Dedifferentiated amniotic fluid mesenchymal stem cell (primary cell): ENCODE measurements around the gene ST6GALNAC4.

ENCODE experiments used
- DNase-seq: peaks from one replicate; pipeline ENCODE4 v3.0.0-alpha.2; 2016; ENCODE audit errors: extremely low spot score

The ST6GALNAC4 gene

DNA sequence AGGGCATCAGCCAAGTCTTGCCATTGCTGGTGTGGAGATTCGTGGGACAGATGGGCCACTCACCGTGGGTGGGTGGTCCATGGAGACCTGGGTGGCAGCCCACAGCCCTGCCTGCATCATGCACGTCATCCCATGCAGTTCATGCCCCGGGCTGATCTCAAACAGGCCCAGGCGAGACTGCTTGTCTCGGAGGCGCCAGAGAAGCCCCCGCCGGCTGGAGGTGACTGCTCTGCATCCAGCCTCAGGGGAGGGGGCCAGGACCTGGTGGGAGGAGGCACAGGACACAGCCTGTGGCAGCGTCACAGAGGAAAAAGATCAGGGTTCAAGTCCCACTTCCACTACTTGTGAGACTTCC, 12.8 kb upstream of the ST6GALNAC4 start:
- no peak for DNase-seq

DNA sequence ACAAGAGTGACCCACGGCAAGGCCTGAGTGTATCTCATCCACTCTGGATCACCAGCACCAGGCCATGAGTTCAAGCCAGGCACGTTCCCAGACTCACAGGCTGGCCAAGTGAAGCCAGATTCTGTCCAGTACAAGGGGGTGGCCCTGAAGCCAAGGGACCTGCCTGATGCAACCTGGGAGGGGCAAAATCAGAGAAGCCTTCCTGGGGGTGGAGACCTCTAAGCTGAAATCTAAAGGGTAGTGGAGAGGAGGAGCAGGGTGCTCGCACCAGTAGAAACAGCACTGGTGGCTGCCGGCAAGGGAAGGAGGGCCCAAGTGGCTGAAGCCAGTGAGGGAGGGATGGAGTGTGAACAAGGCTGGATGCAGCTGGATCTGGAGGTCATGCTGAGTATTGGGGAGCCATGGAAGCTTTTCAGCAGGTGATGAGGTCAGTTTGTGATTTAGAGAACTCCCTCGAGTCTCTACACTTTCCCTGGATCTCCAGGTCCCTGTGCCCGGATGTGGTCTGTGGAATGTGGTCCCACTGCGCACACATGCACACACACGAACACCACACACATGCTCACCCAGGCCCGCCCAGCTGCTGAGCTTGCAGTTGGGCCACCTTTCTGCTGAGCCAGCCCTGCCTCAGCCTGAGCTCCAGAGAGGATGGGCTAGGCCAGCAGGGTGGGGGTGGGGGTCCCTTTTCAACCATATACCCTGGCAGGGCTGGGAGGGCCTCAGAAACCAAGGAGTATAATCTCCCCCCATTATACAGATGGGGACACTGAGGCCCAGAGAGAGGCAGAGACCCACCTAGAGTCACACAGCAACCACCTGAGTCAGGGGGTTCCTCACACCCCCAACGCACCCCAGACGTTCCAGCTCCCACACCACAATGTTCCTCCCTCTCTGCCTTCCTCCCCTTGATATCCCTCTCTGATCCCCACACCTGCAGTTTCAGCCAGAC, 12.1 kb upstream of the ST6GALNAC4 start:
- no peak for DNase-seq

DNA sequence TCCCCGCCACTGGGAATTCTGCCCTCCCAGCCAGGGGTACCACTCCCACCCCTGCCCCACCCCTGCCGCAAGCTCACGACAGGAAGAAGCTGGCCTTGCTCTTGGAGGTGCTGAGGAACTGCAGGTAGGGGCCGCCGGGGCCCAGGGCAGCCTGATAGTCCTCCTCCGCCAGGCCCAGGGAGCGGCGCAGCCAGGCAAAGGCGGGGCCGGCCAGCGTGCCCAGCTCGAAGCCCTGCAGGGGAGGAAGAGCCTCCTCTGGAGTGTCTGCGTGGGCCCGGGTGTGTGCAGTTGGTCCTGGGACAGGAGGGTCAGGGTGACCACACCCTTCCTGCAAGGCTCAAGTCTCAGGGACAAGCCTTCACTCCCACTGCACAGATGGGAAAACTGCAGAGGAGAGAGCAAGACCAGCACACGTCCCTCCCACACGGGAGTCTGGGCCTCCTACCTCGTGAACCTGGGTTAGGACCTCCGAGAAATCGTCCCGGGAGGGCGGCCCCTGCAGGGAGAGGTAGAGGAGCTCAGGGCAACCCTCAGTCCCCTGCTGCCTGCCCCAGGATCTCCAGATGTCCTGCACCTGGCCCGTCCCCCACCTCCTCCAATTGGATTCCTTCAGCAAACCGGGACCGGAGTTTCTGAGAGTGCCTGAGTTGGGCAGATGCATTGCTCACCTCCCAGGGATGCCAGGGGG, 11.3 kb upstream of the ST6GALNAC4 start:
- no peak for DNase-seq

DNA sequence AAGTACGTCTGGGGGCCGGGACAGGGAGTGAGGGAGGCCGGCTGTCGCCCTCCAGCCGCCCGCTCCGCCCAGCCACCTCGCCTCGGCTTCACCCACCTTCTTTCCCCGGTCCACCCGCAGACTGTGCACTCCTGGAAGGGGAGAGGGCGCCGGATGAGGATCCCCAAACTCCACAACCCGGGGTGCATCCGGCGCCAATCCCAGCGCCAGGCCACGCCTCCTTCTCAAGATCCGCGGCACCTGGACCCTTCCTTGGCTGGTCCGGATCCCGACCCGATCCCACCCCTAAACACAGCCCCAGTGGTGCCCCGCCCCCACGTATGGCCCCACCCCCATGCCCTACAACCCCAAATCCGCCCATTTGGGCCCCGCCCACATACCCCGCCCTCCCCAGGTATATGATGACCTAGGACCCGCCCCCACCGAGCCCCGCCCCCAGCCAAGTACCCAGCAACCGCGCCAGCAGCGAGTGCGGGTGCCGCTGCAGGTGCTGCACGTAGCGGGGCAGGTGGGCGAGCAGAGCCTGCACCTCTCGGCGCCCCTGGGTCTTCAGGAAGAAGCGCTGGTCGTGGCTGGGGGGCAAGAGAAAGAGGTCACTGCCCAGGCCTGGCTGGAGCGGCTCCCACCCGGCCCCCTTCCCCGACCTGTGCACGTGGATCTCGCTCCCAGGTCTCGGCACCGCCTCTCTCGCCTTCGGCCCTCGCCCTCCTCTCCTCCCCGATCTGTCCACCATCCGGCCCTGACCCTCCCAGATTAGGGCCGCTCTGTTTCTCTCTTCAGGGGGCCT, 10.6 kb upstream of the ST6GALNAC4 start:
- DNase-seq: no peak

DNA sequence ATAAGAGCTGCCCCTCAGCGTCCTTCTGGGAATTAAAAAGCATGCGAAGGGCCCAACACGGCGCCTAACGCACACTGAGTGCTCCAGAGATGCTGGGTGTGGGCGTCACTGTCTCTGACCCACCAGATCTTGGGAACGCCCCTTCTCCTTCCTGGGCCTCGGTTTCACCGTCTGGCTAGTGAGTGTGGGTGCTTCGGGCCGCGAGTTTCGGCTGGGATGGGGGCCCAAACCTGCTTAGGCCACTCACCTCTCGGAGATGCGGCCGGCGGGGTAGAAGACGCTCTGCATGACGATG, 10.0 kb upstream of the ST6GALNAC4 start:
- DNase-seq: no peak

DNA sequence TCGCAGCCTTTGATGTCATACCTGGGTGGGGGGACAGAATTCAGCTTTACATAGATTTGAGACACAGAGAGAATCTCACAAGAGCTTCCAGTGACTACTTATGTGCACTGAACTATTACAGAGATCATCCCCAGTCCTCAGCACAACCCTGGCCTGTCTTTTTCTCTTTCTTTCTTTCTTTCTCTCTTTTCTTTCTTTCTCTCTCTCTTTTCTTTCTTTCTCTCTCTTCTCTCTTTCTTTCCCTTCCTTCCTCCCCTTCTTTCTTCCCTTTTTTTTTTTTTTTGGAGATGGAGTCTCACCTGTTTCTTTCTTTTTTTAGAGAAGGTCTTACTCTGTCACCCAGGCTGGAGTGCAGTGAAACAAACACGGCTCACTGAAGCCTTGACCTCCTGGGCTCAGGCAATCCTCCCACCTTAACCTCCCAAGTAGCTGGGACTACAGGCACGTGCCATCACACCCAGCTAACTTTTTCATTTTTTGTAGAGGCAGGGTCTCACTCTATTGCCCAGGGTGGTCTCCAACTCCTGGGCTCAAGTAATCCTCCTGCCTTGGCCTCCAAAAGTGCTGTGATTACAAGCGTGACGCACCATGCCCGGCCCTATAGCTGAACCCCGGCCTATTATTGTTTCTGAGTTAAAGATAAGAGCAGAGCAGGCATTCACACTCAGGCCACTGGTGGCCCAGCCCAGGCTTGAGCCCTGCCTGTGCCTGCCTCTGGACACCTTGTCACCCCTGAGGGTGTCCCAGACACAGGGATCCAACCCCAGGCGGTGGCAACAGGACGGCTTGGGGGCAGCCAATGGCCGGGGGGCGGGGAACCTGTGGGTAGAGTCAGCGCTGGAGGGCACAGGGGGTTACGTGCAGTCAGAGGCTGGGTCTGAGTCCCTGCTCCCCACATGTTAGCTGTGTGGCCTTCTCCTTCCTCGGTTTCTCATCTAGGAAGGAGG, 9.4 kb upstream of the ST6GALNAC4 start:
- no peak for DNase-seq

DNA sequence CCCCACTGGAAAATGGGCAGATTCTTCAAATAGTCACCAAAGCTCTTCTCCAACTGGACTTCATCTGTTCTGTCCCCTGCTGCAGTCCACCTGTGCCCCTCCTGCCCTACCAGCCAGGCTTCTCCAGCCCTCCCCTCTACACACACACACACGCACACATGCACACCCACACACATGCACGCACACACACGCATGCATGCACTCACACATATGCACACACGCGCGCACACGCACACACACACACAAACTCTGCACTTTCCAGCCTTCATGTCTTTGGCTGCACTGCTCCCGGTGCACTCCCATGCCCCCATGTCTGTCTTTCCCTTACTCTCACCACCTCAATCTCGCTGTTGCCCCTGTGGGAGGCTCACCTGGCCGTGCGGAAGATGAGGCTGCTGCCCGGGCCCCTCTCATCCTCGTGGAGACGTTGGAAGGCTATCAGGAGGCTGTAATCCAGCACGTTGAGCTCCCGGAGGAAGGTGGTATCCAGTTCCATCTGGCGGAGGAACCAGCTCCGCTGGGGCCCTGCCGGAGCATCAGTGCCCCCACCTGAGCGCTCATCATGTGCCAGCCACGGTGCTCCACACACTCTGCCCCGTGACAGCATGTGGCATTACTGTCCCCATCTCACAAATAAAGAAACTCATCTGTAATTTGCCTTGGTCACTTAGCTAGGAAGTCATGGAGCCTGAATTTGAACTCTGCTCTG, 8.0 kb upstream of the ST6GALNAC4 start:
- DNase-seq: no peak

DNA sequence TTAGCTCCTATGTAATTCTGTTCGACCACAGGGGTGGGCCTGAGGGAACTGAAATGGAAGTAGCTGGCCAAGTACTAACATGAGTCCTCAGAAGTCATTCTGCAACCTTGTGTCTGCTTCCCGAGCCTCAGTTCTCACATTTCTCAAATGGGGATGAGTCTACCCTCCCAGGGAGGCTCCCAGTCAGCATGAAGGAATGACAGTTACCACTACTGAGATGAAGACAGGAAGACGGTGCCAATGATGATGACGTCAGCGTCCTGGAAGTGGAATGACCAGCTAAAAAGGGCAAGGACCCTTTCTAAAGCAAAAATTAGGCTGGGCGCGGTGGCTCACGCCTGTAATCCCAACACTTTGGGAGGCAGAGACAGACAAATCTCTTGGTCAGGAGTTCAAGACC, 6.9 kb upstream of the ST6GALNAC4 start:
- DNase-seq: peak; percentile 80

DNA sequence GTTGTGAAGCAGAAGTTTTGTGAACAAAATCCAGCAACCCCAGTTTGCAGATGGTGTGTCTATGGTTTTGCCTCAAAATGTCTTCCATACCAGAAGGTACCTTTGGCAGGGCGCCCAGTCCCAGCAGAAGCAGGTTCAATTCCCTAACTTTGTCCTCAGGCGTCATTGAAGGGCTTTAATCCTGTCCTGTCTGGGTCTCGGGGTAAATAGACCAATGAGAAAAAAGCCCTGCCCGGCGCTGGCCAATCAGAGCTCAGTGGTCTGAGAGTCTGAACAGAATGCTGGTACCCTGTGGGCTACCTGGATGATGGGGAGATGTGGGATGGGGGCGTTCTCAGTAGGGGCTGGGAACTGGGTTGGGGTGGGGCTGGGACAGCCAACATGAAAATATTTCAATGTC, 6.2 kb upstream of the ST6GALNAC4 start:
- no peak for DNase-seq

DNA sequence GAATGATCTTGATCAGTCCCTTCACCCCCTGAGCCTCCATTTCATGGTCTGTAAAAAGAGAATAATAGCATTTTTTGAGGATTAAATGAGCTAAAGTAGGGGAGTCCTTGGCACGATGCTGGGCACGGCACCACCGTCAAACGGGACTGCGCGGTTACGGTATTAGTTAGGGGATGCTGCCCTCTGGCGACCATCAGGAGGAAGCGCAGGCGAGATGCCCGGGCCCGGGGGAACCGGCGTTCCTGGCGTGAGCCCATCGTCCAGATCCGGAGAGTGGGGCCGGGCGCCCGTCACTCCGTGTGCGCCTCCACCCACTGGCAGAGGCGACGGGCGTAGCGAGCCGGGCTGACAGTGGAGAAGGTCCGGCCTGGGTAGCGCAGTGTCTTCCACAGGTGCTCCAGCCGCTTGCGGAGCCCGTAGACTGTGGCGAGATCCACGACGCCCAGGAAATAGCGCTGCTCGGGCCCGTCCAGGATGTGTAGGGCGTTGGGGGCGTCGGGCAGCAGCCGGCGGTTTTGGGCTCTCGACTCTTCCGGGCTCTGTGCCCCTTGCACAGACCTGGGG, 4.8 kb upstream of the ST6GALNAC4 start:
- no peak for DNase-seq

DNA sequence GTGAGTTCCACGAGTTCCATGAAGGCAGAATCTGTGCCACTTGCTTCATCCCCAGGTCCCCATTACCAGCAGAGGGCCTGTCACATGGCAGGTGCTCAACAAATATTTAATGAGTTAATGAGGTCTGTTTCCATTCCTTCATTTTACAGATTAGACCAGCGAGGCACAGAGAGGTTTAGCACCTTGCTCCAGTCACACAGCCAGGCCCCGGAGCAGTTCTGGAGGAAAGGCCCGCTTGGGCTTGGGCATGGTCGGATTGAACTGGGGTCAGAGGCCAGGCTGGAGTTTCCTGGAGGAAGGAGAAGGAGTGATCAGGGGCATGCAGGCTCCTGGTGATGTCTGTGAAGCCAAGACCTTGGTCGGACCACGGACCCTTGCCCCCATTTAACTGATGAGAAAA, 4.0 kb upstream of the ST6GALNAC4 start:
- no peak for DNase-seq

DNA sequence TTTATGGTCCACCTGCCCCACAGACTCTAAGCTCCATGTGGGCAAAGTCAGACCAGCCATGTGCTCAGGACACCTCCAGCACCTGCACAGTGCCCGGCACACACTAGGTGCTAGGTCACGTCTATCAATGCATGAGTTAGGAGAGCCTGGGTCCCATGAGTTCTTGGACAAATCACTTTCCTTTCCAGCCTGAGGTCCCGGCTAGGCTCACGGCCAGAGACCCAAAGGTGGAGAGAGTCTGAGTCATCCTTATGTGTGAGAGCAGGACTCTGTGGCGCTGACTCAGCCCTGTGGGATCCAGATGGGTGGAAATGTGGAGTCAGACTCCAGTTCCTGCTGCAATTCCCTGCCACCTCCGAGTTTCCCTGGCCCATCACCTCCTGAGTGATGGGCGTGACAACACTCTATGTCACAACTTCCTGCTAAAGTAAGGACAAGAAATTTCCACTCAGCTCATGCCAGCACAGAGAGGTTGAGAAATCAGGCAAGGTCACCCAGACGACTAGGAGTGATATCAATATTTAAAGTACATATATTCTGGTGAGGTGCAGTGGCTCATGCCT, 2.5 kb upstream of the ST6GALNAC4 start:
- DNase-seq: peak; percentile 95

DNA sequence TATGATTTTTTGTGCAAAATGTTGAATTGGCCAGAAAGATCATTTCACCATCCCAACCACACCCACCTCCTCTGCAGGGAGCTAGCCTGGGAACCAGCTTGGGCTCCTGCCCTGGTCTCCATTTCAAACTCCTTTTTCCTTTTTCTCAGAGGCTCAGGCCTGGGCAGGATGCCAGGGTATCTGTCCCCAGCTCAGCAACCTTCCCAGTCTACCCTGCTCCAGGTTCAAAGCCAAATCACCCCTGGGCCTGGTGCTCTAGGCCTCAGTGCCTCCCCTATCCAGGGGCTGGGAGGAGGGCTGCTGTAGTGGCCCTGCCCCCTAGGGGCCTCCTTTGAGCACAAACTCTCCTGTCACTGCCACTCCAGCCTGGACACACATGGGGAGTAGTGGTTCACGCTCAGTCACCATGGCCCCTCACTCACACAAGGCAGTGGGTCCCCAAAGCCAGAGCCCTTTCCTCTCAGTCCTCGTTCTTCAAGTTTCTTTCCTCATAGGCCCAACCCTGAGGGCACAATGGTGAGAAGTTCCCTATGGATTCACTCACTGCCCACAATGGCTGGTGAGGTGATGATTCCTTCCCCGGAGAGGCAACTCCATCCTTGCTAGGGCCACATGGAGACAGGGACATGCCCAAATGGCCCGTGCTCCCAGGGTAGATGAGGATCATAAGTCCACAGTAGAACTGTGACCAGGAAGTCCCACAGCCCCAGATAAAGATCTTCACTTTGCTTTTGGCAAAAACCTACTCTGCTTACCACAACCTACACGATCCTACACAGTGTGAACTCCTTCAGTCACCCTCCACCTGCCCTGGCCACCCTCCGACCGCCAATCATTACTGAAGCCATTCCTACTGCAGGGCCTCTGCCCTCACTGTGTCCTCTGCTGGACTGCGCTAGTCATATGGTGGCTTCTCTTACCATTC, 1.6 kb upstream of the ST6GALNAC4 start:
- DNase-seq: no peak

DNA sequence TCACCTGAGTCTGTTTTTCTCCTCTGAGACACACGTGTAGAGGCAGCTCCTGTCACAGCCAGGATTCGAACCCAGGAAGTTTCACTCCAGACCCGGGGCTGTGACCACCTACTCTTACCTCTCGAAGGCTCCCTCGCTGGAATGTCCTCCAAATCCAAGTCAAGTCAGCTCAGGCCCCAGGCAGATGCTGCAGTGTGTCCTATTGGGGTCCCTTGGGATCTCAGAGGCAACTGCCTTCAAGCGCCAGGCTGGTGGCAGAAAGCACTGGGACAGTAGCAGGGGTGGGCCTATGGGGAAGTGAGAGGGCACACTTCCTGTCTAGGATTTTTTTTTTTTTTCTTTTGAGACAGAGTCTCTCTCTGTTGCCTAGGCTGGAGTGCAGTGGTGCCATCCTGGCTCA, 762 bp upstream of the ST6GALNAC4 start:
- no peak for DNase-seq

DNA sequence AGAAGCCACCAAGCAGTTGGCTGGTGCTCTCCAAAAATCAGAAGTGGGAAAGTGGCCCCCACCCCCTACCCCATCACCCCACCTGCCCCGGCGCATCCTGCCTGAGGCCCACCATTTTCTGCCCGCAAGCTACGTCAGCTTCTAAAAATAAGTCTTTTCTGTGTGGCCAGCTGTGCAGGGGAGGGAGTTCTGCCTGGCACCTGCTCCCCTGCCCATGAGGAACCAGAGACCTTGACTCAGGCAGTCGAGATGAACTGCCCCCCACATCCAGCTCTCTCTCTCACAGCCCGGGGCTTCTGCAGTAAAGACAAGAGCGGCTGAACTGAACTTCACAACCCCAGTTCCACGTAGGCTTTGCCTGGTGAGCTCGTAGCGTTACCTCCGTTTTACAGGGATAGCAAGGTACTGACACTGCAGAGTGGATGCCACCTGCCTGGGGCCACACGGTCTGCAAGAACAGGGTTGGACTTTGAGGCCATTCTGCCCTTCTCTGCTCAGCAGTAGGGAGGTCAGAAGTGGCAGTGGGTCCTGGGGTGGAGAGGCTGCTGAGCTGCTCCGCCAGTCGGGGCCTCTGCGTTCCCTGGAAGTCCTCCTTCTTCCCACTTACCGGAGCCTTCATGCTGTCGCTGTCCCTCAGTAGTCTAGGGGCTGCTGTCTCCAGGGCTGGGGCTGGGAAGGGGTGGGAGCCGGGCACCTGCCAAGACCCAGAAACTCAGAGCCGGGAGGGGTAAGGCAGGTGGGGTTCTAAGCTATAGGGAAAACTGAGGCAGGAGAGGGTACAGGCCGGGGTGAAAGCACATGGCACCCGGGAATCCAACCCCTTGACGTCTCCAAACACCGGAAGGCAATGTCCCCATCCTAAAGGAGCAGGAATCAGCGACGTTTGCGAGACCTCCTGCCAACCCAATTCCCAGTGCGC, 781 bp downstream of the ST6GALNAC4 start:
- DNase-seq: no peak

DNA sequence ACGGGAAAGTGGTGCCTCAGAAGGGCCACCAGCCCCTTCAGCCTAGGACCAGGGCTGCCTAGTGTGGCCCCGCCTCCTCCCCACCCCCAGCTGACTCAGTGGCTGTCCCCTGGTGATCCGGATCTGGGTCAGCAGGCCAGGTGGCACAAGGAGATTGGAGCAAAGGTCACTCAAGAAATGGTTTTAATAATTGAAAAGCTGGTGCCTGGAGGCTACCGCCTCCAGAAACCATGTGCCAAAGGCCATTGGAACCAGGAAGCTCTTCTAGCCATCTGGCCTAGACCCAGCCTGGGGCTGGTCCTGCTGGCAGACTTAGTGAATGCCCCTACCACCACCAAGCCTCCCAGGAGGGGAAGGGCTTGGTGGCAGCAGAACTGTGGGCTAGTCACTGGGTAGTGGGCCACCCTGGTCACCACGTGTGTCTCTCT, 1.5 kb downstream of the ST6GALNAC4 start:
- no peak for DNase-seq

DNA sequence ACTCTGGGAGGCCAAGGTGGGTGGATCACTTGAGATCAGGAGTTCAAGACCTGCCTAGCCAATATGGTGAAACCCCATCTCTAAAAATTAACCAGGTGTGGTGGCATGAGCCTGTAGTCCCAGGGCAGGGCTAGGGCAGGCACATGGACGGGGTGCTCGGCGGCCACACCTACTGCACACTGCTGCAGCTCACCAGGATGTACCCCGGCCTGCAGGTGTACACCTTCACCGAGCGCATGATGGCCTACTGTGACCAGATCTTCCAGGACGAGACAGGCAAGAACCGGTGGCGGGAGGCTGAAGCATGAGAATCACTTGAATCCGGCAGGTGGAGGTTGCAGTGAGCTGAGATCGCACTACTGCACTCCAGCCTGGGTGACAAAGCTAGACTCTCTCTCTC, 3.2 kb downstream of the ST6GALNAC4 start:
- no peak for DNase-seq

DNA sequence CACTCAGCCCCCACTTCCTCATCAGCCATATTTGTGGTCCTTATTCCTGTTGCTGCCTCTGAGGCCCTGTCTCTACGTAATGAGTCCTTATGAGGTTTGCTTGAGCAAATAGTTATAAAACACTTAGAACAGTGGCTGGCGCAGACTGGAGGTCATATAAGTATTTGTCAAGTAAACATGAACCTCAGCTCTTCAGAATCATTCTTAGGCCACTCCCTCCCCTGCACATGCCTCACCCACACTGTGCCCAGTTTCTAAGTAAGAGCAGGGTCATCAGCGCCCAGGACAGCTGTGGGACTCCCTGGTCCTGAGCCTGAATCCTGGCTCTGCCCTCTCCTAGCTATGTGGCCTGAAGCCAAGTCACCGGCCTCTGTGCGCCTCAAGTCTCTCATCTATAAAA, 4.0 kb downstream of the ST6GALNAC4 start:
- DNase-seq: no peak
